Retina (tissue), 1 donor: Measurements from ENCODE around the gene CHST15.

Experiments used
- DNase-seq: peaks from one replicate; pipeline ENCODE4 v3.0.0-alpha.2; 2016

The CHST15 gene

DNA sequence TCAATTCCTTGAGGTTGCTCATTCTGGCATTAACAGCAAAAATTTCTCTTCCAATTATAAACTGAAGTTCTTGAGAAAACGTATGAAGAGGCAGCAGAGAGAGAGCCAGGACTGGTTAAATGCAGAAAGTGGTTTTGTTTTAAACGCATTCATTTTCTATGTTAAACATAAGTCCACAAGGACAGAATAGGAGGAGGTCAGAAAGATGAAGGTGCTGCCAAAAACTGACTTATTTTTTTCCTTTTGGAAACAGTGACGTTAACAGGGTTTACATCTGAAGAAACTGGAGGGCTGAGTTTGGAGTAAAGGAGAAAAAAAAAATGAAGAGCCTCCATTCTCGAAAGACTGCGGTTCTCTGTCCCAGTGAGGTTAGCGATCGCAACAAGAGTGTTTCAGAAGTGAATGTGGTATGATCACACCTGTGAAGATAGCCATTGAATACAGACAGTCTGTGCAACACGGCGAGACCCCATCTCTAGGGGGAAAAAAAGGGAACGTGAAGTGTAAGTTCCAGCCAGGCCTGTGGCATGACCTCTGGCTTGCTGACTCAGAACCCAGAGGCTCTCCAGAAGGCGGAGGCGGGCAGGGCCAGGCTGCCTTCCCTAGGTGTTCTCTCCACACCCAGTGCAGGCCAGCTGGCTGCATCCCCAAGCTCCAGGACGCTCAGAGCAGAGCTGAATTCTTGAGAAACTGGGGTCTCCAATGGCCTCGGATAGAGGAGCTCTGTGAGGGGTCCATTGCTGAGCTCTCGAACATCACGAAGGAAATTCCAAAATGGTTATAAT is 84.0 kb downstream of the CHST15 start:
- no peak for DNase-seq

- DNase-seq = no peak
Measured at GRCh38 chr10:124008681-124009080, 84.7 kb downstream of the CHST15 start.

DNA sequence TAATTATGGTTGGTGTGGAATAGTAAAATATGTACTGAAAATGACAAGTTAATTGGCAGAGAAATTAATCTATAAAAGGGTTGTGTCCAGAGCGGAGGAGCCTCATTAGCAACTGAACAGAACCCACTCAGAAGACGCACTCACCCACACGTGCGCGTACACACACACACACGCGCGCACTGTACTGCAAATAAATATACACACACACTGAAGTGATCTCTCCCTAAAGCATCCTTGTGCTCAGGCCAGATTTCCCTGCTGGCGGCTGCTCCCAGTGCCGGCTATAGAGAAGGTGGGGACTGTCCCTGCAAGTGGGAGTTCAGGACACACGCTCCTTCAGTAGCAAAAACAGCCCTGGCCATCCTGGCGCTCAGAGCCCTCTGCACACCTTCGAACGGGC is 85.2 kb downstream of the CHST15 start:
- DNase-seq = no peak

DNA sequence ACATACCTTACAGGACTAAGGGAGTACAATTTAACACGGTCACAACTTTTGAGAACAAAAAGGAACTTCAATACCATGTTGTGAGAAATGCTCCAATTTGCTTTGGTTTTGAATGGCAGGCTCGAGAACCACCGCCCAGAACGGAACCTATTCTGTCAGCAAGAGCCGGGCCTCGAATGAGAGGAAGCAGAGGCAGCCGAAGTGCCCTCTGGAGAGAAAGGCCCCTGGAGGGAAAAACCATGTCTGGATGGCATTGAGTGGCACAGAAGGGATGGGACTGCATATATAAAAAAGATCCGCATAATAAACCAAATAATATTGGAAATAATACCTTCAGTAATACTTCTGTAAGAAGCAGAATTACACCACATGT is 85.6 kb downstream of the CHST15 start:
- no peak for DNase-seq

- no peak for DNase-seq
Measured at GRCh38 chr10:124007102-124007772, 86.2 kb downstream of the CHST15 start.

- DNase-seq = no peak
Measured at GRCh38 chr10:124006526-124006925, 86.9 kb downstream of the CHST15 start.

DNA sequence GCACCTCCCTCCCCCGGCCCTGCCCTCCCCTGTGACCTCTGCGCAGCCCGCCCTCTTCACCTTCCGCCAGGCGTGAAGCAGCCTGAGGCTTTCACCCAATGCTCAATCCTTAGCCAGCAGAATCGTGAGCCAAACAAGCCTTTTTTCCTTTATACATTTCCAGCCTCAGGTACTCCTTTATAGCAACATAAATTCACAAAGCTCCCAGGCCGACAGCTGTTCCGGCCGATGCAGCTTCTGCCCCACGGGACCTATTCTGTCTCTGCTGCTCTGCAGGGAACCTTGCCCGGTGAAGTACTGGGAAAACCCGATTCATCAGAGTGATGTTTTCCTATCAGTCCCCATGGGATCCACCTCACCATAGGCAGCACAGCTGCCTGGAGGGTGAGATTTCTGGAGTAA is 87.4 kb downstream of the CHST15 start:
- no peak for DNase-seq

- DNase-seq = no peak
Measured at GRCh38 chr10:124005091-124005490, 88.3 kb downstream of the CHST15 start.

- DNase-seq = no peak
Measured at GRCh38 chr10:124004663-124005004, 88.8 kb downstream of the CHST15 start.

DNA sequence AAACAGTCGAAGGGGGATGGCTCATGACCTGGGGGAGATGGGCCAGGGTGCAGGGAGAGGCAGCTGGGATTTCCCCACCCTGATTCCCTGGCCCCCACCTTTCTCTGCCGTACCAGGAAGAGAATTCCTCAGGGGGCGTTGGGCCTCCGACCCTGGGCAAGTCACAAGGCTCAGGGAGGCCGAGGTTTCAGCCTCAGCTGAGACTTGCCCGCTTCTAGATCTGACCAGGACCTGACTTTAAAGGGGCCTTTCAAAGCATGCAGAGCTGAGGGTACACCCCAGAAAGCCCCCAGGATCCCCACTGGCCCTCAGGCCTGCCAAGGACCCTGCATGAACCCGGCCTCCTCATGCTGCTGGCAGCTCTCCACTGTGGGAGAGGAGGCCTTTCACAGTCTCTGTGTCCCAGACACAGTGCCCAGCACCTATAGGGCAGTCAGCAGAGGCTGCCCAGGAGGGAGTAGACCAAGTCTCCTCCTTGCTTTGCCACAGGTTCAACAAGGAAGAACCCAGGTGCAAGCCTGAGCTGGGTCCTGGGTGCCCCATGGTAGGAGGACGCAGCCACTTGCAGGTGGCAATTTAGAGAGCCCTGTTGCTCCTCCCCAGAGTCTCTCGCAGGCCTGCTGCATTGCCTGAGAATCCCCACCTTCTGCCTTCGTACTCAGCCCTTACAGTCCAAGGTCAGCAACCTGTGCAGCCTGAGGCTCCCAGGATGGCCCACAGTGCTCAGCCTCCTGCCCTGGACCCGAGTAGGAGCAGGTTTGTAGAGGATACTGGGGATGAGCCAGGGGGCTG is 89.3 kb downstream of the CHST15 start:
- no peak for DNase-seq

GRCh38 chr10:124003481-124003870 is 89.9 kb downstream of the CHST15 start:
- no peak for DNase-seq

DNA sequence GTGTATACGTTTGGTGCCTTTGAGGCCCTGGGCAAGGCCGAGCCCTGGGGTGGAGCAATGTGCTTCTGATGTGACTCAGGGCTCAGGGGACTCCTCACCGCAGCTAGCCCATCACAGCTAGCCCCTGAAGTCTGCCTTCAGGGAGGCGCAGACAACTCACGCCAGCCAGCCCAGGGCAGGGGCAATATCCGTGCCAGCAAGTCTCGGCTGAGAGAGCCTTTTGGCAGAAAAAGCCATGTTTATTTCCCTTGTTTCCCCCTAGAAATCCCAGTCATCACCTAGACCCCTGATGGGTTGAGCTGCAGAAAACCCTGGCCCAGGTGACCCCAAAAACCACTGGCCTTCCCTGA is 90.4 kb downstream of the CHST15 start:
- DNase-seq = no peak

- no peak for DNase-seq
Measured at GRCh38 chr10:124002391-124003069, 90.9 kb downstream of the CHST15 start.

- no peak for DNase-seq
Measured at GRCh38 chr10:124001391-124002148, 91.8 kb downstream of the CHST15 start.

- no peak for DNase-seq
Measured at GRCh38 chr10:124000792-124001201, 92.6 kb downstream of the CHST15 start.

DNA sequence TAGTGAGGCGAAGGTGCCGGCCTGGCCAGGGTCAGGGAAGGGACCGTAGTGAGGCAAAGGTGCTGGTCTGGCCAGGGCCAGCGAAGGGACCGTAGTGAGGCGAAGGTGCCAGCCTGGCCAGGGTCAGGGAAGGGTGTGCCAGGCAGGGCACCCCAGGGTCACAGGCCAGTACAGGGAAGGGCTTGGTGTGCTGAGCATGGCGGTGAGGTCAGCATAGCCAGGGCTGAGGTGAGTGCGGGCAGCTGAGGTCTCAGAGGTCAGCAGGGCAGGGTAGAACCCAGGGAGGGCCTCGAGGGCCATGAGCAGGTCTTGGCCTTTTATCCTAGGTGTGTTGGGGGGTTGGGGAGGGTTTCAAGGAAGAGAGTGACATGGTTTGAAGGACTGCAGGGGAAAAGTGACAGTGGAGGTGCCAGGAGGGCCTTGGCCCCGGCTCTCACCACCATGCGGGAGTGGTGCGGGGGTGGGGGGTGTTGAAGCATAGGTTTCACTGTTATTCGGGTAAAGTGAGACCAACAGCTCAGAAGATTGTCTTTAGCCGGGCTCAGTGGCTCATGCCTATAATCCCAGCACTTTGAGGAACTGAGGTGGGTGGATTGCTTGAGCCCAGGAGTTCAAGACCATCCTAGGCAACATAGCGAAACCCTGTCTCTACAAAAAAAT is 93.3 kb downstream of the CHST15 start:
- DNase-seq = no peak

- no peak for DNase-seq
Measured at GRCh38 chr10:123999261-123999660, 94.1 kb downstream of the CHST15 start.

- DNase-seq = no peak
Measured at GRCh38 chr10:123998197-123999141, 94.9 kb downstream of the CHST15 start.

DNA sequence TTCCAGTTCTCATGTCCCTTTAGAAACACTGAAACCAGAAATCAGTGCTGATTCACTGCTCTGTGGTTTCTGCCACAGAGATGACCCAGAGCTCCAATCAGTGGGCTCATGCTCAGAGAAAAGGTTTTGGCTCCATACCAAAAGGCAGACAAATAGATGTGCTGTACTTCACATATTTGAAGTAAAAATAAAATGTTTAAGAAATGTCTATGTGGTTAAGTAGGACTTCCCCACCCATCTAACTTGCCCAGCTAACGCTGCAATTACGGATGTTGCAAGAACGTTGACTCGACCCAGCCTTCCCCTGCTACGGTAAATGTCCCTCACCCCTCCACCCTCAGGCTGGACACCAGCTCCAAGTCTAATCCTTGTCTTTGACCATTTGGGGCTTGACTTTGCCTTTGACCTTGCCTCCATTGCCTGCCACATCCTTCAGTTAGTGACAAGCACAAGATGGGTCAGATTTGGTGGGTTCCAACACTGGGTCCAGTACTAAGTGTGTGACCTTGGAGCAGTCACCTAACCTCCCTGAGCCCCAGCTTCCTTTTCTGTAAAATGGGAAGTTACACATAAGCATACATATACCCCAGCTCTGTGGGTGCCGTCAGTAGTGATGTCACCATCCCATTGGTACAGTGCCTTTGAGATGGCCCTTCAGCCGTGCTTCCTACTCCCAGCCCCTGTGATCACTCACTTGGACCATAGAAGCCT is 95.8 kb downstream of the CHST15 start:
- DNase-seq = no peak

DNA sequence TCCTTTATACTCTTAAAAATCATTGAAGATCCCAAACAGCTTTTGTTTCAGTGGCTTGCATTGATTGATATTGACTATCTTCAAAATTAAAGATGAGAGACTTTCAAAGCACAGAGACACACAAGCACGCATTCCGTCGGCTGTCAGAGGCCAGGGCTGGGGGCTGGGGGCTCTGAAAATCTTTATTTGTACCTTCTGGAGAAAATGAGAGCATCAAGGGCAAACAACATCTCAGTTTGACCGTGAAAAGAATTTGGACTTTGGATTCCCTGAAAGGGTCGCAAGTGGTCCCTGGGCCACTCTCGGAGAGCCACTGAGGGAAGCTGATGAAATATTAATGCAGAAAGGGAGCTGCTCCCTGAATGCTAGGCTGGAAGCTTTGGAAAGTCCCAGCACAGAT is 96.4 kb downstream of the CHST15 start:
- no peak for DNase-seq
